ENCODE data around the gene TRIM46.
"Not testable (repeated sequence)": the region's sequence is repeated elsewhere in the genome, so short reads cannot be mapped to it uniquely, and the experiment has no call there.

The TRIM46 gene

GRCh38 chr1:155218854-155219591, 45.4 kb downstream of the TRIM46 start:
- DNase-seq, result peak; percentile 66
- TF ChIP-seq CTCF (IDR thresholded peaks at IDR 0.05; ENCODE audit: low read depth, low read length, missing control alignments), result no peak
- Histone ChIP-seq H3K36me3 (replicated peaks) (no peaks in the 10 kb centered on the region), H3K4me3 (ENCODE audit: low read depth, low read length) (peak overlapping the region; percentile 3), H3K27ac (no peak overlapping the region), H3K27me3 (replicated peaks) (no peaks in the 10 kb centered on the region)
- in situ Hi-C loops (cut with HindIII; ENCODE audit: low pct_ligation_motif_present, low sequenced_read_pairs), result no loop called here

- DNase-seq, result no peak
- in situ Hi-C loops (cut with HindIII; ENCODE audit: low pct_ligation_motif_present, low sequenced_read_pairs), result no loop called here
- Histone ChIP-seq H3K4me3 (ENCODE audit: low read depth, low read length) (no peak overlapping the region), H3K36me3 (replicated peaks) (no peaks in the 10 kb centered on the region), H3K27me3 (replicated peaks) (no peaks in the 10 kb centered on the region), H3K27ac (no peak overlapping the region)
- no peak for TF ChIP-seq CTCF (IDR thresholded peaks at IDR 0.05; ENCODE audit: low read depth, low read length, missing control alignments)
Observed at GRCh38 chr1:155219592-155220031, 46.0 kb downstream of the TRIM46 start.

- H3K4me3 ChIP-seq (ENCODE audit: low read depth, low read length); H3K27me3 ChIP-seq (replicated peaks); DNase-seq; in situ Hi-C loops (cut with HindIII; ENCODE audit: low pct_ligation_motif_present, low sequenced_read_pairs); H3K36me3 ChIP-seq (replicated peaks); H3K27ac ChIP-seq: not testable (repeated sequence)
Observed at GRCh38 chr1:155220211-155220965, 46.7 kb downstream of the TRIM46 start.

- in situ Hi-C loops (cut with HindIII; ENCODE audit: low pct_ligation_motif_present, low sequenced_read_pairs), result no loop called here
- no peak overlapping the region for H3K27ac ChIP-seq
- TF ChIP-seq CTCF (IDR thresholded peaks at IDR 0.05; ENCODE audit: low read depth, low read length, missing control alignments), result no peak
- H3K27me3 ChIP-seq (replicated peaks), result no peaks in the 10 kb centered on the region
- H3K4me3 ChIP-seq (ENCODE audit: low read depth, low read length), result no peak overlapping the region
- no peak for DNase-seq
- H3K36me3 ChIP-seq (replicated peaks), result no peaks in the 10 kb centered on the region
Observed at GRCh38 chr1:155223047-155223446, 49.4 kb downstream of the TRIM46 start.

- H3K36me3 ChIP-seq (replicated peaks); in situ Hi-C loops (cut with HindIII; ENCODE audit: low pct_ligation_motif_present, low sequenced_read_pairs); H3K27me3 ChIP-seq (replicated peaks); DNase-seq: not testable (repeated sequence)
- H3K4me3 ChIP-seq (ENCODE audit: low read depth, low read length), result peak overlapping the region; percentile 5
- peak overlapping the region; percentile 76 for H3K27ac ChIP-seq
Observed at GRCh38 chr1:155225404-155225759, 51.7 kb downstream of the TRIM46 start.

- DNase-seq, result peak; percentile 73
- in situ Hi-C loops (cut with HindIII; ENCODE audit: low pct_ligation_motif_present, low sequenced_read_pairs), result no loop called here
- H3K27ac ChIP-seq, result peak overlapping the region; percentile 85
- H3K36me3 ChIP-seq (replicated peaks), result no peaks in the 10 kb centered on the region
- peak; percentile 72 for TF ChIP-seq CTCF (IDR thresholded peaks at IDR 0.05; ENCODE audit: low read depth, low read length, missing control alignments)
- H3K4me3 ChIP-seq (ENCODE audit: low read depth, low read length), result peak overlapping the region; percentile 84
- no peaks in the 10 kb centered on the region for H3K27me3 ChIP-seq (replicated peaks)
Observed at GRCh38 chr1:155226188-155226909, 52.7 kb downstream of the TRIM46 start.
